A549 (cell line): ENCODE measurements around the gene CDH6.
A peak's percentile ranks its signal among the peaks of the same experiment; 100 is the strongest.

Experiments used
- FOSL2 ChIP-seq, 2 experiments: fragments of 450-650 bp in 1 of 2; fragments of >200 bp in 1 of 2; sonication (Bioruptor Twin) in 1 of 2; formaldehyde crosslinking; IDR thresholded peaks; 2 replicates each; pipeline versions ENCODE4 v1.5.0 to v1.6.1; 2016 to 2020; ENCODE audit warnings: mild to moderate bottlenecking in 1 of 2, moderate library complexity in 1 of 2
- MAFK ChIP-seq: fragments of 450-650 bp; IDR thresholded peaks from 2 replicates; pipeline ENCODE4 v1.6.1; 2014; ENCODE audit not compliant: partially characterized antibody
- POLR2A ChIP-seq: IDR thresholded peaks from 2 replicates; pipeline ENCODE4 v1.6.1; 2012; ENCODE audit warnings: mild to moderate bottlenecking, low read length
- TF ChIP-seq, protein P1 (sequence below): fragments of >200 bp; sonication (Bioruptor Twin); formaldehyde crosslinking; IDR thresholded peaks from 3 replicates; pipeline ENCODE4 v1.5.1; 2016
- TF ChIP-seq, protein P2 (sequence below): IDR thresholded peaks from 2 replicates; pipeline ENCODE4 v1.6.1; 2012; ENCODE audit warnings: low read depth, borderline replicate concordance

DNA sequence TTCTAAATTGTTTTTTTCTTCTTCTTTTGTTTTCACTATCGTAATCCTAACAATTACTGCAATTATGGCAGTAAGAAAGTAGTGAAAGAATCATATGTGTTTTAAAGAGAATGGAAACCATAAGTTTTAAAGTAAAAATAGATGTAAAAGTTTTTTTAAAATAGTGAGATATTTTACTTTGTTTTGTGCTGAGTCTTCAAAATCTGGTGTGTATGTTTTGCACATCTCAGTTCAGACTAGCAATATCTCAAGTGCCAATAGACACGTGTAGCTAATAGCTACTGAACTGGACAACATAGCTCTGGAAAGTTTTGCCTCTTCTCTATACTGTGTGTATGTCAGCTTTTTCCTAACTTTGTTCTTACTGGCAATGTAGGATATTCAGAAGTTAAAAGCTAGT is 45.0 kb downstream of the CDH6 start:
- TF ChIP-seq, protein P1, sequence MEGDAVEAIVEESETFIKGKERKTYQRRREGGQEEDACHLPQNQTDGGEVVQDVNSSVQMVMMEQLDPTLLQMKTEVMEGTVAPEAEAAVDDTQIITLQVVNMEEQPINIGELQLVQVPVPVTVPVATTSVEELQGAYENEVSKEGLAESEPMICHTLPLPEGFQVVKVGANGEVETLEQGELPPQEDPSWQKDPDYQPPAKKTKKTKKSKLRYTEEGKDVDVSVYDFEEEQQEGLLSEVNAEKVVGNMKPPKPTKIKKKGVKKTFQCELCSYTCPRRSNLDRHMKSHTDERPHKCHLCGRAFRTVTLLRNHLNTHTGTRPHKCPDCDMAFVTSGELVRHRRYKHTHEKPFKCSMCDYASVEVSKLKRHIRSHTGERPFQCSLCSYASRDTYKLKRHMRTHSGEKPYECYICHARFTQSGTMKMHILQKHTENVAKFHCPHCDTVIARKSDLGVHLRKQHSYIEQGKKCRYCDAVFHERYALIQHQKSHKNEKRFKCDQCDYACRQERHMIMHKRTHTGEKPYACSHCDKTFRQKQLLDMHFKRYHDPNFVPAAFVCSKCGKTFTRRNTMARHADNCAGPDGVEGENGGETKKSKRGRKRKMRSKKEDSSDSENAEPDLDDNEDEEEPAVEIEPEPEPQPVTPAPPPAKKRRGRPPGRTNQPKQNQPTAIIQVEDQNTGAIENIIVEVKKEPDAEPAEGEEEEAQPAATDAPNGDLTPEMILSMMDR: no peak
- TF ChIP-seq MAFK: peak; percentile 80
- no peak for TF ChIP-seq POLR2A
- TF ChIP-seq FOSL2 (IDR thresholded peaks at IDR 0.05): no peak
- no peak for TF ChIP-seq FOSL2 (CRISPR knock-in tag; IDR thresholded peaks at IDR 0.05)
- TF ChIP-seq, protein P2, sequence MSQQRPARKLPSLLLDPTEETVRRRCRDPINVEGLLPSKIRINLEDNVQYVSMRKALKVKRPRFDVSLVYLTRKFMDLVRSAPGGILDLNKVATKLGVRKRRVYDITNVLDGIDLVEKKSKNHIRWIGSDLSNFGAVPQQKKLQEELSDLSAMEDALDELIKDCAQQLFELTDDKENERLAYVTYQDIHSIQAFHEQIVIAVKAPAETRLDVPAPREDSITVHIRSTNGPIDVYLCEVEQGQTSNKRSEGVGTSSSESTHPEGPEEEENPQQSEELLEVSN: no peak
